EL (cell line): ENCODE results near the gene MYEF2.
A peak's percentile ranks its signal among the peaks of the same experiment; 100 is the strongest.

Source experiments
- DNase-seq: peaks from one replicate; pipeline ENCODE4 v3.0.0-alpha.2; 2016

Gene MYEF2, protein sequence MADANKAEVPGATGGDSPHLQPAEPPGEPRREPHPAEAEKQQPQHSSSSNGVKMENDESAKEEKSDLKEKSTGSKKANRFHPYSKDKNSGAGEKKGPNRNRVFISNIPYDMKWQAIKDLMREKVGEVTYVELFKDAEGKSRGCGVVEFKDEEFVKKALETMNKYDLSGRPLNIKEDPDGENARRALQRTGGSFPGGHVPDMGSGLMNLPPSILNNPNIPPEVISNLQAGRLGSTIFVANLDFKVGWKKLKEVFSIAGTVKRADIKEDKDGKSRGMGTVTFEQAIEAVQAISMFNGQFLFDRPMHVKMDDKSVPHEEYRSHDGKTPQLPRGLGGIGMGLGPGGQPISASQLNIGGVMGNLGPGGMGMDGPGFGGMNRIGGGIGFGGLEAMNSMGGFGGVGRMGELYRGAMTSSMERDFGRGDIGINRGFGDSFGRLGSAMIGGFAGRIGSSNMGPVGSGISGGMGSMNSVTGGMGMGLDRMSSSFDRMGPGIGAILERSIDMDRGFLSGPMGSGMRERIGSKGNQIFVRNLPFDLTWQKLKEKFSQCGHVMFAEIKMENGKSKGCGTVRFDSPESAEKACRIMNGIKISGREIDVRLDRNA

DNA sequence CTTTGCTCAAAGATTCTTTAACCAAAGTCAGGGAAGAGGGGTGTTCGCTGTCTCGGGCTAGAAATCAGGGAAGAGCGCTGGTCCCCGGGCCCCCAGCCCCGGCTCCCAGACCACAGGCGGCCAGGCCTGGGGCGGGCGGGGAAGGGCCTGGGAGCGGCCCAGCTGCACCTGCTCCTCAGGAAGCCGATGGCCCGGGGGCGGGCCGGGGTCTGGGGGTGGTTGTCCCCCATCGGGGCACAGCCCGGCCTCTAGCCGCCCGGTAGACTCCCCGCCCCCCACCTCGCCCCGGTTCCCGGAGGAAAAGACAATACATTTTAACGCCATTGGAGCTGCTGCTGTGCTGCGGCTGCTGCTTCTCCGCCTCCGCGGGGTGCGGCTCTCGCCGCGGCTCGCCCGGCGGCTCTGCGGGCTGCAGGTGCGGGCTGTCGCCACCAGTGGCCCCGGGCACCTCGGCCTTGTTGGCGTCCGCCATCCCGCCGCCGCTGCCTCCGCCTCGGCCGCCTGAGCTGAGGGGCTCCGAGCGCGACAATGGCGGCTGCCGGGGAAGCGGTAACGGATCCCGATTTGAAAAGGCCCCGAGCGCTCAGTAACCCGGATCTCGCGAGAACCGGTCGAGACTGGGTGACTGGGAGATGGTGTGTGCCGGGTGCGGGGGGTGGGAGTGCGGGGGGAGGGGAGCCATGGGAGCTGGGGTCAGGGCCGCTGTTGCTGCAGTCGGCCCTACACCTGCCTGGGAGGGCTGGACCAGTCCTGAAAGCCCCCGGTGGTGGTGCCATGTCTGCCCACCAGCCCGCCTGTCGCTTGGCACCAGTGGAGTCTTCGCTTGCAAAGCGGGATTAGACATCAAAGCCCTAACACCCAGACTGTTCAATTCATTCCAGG lies at the start of gene MYEF2:
TSS of gene MYEF2 (minus strand) at position 530 of the 882 bp plus-strand sequence. CDS start at position 472, 58 bp downstream.
- DNase-seq: peak; percentile 75

DNA sequence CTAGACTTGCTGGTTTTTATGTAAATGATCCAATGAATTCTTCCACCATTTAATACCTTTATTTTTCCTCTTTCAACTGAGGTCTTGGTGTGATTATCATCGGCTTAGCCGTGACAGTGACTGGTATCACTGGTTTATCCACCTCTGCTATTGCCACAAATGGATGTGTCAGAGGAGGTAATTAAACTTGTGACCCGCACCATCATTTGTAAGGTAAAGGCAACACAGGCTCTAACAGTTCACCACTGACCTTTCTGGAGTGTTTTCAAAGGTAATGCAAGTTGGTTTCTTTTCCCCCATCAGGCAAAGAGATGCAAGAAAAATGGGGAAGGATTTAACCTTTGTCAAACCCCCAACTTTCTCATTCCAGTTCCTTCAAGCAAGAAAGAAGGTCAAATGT lies 47.7 kb upstream of the MYEF2 start:
- DNase-seq: no peak

DNA sequence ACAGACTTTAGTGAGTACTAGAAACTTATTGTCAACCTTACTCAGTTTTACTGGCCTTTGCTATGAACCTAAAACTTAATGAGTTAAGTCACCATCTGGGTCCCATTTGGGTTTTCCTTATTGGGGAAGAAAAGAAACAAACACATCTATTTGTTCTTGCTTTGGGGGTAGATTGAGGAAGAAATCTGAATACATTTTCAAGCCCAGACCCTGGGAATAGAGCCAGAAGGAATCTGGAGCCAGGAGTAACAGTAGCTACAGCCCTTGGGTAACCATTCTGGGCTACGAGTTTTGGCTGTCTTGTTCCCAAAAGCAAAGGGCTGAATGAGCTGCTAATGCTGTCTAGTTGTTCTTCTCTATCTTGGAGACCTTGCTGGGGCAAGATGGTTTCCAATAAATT lies 44.5 kb upstream of the MYEF2 start:
- no peak for DNase-seq

DNA sequence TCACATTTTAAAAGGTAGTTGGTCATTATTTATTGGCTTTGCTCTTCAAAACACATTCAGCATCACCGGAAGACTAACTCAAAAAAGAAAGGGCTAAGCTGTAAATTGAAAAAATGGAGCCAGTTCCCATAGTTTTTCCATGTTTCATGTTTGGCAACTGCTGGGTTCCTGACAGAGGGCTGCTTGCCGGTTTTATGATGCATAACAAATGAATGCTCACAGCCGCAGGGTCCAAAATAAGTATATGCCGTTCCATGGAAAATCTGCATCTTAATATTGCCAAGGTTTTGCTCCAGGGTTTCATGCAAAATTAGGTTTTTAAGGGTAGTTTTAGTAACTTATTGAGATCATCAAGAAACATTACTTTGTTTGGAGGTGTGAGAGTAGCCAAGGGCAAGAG lies 43.8 kb upstream of the MYEF2 start:
- DNase-seq: no peak

DNA sequence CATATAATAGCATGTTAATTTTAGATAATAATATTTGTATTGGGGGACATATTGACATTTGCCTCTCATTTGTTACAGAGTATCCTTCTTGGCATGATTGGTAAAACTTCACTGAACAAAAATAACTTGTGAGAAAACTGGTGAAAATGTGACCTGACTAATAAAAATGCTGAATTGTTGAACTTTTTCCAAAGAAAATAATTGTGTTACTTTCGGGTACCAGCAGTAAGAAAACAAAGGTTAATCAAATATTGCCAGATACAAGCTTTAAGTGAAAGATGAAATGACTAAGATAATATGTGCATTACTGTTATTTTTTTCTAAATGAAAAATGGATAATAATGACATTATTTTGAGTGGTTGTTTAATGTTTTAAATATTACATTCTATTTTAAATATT lies 43.2 kb upstream of the MYEF2 start:
- no peak for DNase-seq

DNA sequence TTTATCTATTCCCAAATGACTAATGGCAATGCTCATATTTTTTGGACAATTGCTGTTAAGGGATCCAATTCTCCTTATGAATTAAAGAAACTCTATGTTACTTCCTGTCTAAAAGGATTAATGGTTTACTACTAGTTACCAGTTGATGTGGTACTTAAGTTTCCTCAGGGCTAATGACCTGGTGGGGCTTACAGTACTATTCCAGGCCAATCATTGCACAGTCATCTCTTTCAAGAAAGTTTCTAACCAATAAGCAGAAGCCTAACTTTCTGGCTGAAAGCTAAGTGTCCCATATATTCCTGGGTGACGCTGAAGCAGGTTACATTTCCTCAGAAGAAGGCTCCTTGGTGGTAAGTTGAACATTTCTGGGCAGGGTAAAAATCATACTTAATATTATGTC lies 27.9 kb upstream of the MYEF2 start, which contains the start of gene SLC12A1:
TSS of gene SLC12A1 (plus strand) at position 322 of the 400 bp plus-strand sequence. CDS start 1,418 bp downstream, outside the sequence.
- DNase-seq: no peak

DNA sequence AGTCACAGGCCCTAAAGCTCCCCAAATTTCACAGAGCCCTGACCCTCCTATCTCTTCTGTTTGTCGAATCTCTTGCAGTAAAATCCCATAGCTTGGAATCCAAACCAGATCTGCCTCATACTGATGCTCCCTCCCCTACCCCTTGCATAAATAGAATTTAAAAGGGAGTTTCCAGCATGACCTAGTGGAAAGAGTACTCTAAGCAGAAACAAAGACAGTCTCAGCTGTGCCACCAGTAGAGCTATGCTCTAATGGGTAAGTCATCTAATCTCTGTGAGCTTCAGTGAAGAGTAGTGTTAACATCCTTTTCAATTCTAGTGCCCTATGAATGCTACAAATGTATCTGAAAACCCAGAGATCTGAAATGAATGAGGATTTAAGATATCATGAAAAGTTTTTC lies 24.0 kb upstream of the MYEF2 start:
- no peak for DNase-seq

DNA sequence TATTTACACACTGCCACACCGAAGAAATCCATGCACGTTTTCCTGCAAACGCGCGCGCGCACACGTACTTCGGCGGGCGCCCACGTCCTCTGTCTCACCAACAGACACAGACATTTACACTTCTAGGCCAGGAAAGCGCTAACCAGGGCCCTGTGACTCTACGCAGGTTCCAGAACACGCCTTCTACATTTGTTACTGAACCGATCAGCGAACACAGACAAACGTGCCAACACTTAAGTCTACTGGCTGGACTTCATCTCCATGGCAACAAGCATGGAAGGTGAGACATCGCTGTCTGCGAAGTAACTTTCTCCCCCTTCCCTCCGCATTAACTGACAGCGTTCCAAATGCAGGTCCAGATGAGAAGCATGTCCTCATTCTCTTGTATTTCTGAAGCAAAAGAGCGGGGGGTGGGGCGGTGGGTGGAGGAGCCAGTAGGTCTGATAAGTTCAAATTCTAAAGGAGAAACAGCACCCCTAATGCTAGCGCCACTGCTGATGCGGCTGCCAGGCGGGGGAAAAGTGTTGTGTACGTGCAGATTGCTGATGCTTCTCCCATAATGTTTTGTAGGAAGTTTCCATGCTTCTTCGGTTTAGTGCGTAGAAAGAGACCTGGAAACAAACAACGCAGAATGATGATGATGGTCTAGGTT lies 13.6 kb upstream of the MYEF2 start, which contains the start of gene CTXN2:
TSS of gene CTXN2 (plus strand) at position 92 of the 652 bp plus-strand sequence. CDS start 9,636 bp downstream, outside the sequence.
- DNase-seq: no peak

DNA sequence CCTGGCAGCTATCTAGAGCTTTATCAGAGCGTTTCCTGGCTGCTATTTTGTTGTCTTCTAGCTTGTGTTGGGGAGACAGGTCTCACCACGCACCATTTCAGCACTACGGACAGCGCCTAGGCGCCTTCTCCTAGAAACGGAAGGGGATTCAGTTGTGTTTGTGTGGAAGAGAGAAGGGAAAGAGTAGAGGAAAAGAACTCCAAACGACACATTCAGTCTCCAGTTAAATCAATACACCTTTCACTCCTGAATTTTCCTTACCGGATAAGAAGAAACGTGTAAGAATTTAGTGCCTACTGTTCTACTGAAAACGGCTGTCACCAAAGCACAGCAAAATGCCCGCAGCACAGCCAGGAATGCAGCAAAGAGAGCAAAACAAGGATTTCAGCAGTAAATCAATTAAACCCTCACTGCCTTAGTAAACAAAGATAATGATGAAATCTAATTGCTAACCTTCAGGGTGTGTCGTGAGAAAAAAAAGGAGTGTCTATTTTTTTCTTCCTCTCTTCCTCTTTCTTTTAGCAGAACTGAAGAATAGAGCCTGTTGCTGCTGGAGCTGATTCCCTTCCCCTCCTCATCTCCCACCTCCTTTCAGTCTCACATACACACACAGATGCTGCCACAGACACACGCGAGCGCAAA lies 13.0 kb upstream of the MYEF2 start:
- DNase-seq: peak; percentile 56

DNA sequence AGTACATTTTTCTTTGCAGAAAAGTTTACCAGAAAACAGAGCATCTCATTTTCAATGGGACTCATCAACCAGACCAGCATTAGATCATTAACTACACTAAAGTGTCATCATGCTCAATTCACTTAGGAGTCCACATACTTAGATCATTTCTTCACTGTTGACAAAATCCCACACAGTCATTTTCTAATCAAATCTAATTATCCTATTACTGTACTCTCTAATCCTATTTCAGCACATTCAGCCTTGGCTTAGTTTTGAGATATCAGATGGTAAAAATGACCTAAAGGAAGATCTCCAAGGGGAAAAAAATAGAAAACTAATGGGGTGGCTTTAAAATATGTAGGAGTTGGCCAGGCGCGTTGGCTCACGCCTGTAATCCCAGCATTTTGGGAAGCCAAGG lies 8.2 kb upstream of the MYEF2 start:
- no peak for DNase-seq

DNA sequence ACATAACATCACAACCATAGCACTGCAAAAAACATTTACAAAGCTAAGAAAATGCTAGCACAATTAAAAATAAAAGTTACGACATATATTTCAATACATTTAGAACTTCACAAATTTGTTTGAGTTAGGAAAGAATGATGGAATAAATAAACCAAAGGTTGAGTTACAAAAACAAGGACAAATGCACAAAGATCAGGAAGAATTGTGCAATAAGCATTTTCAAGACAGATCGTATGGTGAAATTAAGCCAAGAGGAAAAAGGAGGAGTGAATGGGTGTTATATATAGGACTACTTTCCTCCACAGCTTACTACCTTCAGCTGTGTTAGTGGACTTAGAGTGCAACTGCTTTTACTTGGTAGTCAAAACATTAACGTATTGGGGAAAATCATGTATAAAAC lies 7.4 kb upstream of the MYEF2 start:
- DNase-seq: no peak

DNA sequence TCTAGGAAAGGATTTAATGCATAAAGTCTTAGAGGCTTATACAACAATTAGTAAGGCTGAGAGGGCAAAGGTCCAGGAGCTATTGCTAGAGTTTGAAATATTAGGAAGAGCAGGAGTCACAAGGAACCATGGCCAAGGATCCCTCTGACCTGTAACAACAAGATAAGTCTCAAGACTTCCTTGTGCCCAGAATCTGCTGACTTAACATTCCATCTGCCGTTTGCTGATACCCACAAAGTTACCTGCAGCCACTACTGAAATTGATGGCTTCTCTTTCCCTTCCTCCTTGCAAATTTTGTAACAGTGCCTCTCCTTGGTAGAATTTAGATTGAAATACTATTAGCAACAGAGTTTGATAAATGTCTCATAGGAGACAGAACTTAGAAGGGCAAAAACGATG lies 4.7 kb upstream of the MYEF2 start:
- DNase-seq: no peak

DNA sequence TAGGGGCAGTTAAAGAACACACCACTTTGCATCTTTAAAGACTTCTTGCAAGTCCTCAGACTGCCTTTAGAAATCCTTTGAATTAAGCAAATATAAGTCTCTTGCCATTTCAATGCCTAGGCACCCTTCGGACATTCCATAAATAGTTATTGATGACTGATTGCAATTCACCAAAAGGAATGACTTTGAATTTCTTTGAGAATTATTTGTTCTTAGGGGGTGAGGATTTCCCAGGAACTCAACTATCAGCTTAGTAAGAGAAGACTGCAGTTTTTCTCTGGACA lies 495 bp upstream of the MYEF2 start:
- DNase-seq: no peak

DNA sequence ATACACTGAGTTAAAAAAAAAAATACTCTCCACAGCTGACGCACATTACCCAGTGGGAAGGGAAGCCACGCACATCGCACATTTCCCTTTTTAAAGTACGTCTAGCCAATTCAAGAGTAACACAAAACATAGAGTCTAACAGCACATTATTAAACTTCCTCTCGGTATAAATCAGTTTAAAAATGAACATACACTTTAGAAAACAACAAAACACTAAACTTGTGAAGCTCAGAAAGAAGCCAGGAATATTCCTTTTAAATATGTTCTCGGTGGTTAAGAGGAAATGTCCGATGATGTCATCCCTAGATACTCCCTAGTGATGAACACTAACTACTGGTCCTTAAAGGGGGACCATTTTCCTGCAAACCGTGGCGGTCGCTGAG lies 721 bp downstream of the MYEF2 start:
- peak; percentile 63 for DNase-seq

DNA sequence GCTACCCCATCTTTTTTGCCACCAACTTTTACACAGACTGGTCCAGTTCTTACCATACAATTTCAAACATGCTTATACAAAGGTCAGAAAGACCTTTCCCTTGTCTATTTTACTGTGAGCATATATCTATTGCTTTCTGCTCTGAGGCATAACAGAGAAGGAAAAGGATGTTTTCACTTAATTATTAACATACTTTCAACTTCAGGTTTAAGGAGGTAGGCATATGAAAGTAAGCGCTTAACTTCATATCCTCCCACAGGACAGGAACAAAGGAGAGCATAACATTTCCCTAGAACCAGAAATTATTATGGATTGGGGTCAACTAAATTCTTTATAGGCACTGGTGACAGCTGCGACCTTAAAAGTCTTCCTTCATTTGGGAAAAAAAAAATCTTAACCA lies 1.1 kb downstream of the MYEF2 start:
- DNase-seq: no peak

DNA sequence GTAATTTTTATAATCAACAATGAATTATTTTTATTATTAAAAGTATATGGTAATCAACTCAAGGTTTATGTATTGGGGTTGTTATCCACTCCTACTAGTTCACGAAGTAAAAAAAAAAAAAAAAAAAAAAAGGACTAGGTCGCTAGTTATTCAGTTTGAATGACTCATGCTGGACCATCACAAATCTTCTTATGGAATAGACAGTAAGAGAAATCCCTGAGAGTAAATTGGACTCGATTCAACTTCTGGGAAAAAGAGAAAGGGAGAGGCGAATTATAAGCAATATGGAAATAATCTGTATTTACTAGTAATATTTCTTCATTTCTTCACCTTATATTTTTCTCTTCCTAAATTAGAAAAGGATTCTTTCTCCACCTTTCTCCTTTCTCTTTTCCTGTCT lies 2.0 kb downstream of the MYEF2 start:
- DNase-seq: peak; percentile 33

DNA sequence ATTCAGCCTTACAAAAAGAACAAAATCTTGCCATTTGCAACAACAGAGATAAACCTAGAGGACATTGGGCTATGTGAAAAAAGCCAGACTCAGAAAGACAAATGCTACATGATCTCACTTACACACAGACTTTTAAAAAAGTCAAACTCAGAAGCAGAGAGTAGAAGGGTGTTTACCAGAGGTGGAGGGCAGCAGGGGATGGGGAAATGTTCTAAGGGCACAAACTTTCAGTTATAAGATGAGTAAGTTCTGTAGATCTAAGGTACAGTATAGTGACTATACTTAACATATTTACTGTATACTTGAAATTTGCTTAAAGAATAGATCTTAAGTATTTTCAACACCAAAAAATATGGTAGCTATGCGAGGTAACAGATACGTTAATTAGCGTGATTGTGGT lies 3.0 kb downstream of the MYEF2 start:
- no peak for DNase-seq

DNA sequence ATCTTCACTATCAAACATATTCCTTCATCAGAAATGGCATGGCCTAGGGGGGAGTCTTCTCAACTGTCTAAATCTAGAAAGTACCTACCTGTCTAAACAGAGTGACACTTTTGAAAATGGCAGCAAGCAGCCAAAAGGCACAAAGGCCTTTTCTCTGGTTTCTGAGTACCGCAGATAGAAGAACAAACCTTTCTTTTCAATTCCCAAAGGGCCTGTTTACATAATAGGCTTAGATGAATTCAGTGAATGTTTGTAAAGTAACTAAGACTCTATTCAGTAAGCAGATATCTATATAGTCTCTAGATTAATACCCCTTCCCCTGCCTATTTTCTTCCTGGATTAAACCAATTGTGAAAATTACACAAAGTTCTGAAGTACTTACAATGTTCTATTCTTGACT lies 7.1 kb downstream of the MYEF2 start:
- DNase-seq: no peak

DNA sequence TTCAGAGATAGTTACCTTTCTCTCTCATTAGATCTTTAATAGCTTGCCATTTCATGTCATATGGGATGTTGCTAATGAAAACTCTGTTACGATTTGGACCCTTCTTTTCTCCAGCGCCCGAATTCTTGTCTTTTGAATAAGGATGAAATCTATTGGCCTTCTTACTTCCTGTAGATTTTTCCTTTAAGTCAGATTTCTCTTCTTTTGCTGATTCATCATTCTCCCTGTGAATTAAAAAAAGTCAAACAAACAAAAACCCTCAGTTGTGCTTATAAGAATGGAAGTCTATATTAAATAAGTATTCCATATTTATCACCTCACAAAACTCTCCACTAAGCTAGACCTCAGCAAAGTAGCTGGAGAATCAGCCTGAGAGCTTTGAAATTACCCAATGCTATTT lies 9.5 kb downstream of the MYEF2 start:
- DNase-seq: no peak

DNA sequence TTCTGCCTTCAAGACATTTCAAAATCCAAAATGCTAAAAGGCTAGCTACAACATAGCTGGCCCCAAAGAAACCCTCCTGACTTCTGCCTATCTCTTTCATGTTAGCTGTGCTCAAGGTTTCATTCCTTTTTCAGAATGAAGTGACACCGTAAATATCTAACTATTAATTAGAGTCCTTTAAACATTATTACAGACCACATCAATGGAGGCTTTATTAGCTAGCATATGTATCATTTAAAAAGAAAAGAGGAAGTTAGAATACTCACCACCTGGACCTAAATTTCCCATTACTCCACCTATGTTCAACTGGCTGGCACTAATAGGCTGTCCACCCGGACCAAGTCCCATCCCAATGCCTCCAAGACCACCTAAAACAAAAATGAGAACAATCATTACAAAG lies 24.6 kb downstream of the MYEF2 start:
- no peak for DNase-seq

DNA sequence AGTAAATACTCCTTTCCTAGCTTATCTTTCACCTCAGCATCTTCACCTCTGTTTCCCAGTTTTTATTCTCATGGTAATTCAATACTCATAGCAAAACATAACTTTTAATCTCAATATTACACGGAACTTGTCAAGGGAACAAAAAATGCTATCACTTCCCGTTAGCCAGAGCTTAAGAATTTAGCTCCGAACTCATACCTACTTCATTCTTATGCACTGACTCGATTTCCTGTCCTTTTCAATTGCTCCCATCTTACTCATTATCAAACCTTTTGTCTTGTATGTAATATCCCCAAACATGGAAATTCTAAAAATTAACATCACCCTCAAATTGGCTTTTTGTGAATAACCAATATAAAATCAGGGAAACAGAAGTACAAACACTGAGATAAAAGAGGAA lies 28.2 kb downstream of the MYEF2 start:
- DNase-seq: peak; percentile 86

DNA sequence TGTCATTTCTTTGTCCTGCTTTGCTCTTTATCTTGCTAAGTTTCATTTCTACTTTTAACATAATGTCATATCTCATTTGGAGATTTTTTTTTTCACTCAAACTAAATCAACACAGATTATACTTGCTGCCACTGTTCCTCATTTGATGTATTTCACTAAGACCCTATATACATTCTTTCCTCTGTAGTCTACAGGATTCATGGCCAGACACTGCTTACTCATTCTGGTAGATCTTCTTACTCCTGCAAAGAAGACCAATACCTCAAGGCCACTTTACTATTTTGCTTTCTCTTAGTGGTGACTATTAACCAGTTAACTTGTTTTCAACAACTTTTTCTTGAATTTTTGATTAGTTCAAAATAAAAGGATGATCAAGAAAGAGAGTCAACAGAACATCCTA lies 30.7 kb downstream of the MYEF2 start:
- DNase-seq: no peak

DNA sequence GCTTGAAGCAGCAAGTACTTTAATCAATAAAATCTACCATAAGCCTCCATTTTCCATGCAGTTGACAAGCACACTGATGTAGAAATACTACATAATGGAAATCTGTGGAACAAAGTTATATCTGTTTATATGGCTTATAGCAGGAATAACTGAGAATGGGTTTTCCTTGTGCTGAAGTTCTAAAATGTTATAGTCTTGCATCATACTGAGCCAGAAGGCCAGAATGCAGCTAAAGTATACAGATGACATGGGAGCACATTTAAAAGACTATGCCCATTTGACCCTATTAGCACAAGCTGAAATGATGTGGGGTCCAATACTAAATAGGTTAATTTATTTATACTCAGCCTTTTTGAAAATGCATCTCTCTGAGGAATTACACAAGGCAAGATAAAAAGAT lies 32.2 kb downstream of the MYEF2 start:
- no peak for DNase-seq
